H1 (cell line): Measurements from ENCODE around the gene DBH. TPM values are rescaled to one million over a fixed set of nuclear protein-coding genes. Genes with fewer than 3 reads are reported as not detected.

Source experiments
- CTCF ChIA-PET: fragments of 300-600 bp; sonication (Branson Sonifier 250); formaldehyde crosslinking; loops from one replicate; lab custom pipeline; 2021; ENCODE audit not compliant: partially characterized antibody; lab: Charles Lee
- POLR2A ChIA-PET: fragments of 300-600 bp; sonication (Branson Sonifier 250); formaldehyde crosslinking; loops from one replicate; lab custom pipeline; 2021; ENCODE audit warnings: inconsistent platforms; ENCODE audit not compliant: partially characterized antibody; lab: Charles Lee
- DNase-seq, 2 experiments: peaks; one replicate each; pipeline versions ENCODE4 v3.0.0 to v3.0.0-alpha.2; 2010 to 2022; ENCODE audit warnings: low spot score in 2 of 2, low read depth in 1 of 2, mixed read lengths in 1 of 2
- FAIRE-seq: peaks from 2 replicates; lab custom pipeline; 2011; peaks lifted over from hg19 to GRCh38; lab: Jason Lieb, UNC
- H2AFZ ChIP-seq: 2 replicates; pipeline ENCODE4 v1.8.1; 2012; ENCODE audit warnings: low read length, inconsistent platforms
- H2AK5ac ChIP-seq: 2 replicates; pipeline ENCODE4 v1.6.1; 2013; ENCODE audit warnings: low read depth, low read length
- H2BK120ac ChIP-seq: replicated peaks from 2 replicates; pipeline ENCODE3; 2013; ENCODE audit warnings: low read depth, low read length, inconsistent platforms
- H2BK12ac ChIP-seq: 2 replicates; pipeline ENCODE4 v1.6.1; 2013; ENCODE audit warnings: low read depth, low read length
- H2BK15ac ChIP-seq: 2 replicates; pipeline ENCODE4 v1.6.1; 2013; ENCODE audit warnings: low read length
- H2BK20ac ChIP-seq: 2 replicates; pipeline ENCODE4 v1.6.1; 2013; ENCODE audit warnings: low read length
- H2BK5ac ChIP-seq: 2 replicates; pipeline ENCODE4 v1.6.1; 2013; ENCODE audit warnings: low read depth, low read length
- H3K14ac ChIP-seq: 2 replicates; pipeline ENCODE4 v1.6.1; 2013; ENCODE audit warnings: inconsistent platforms; ENCODE audit not compliant: insufficient read length
- H3K18ac ChIP-seq: 2 replicates; pipeline ENCODE4 v1.6.1; 2013; ENCODE audit warnings: low read length; ENCODE audit errors: extremely low read depth
- H3K23ac ChIP-seq: 2 replicates; pipeline ENCODE4 v1.6.1; 2013; ENCODE audit warnings: inconsistent platforms; ENCODE audit not compliant: insufficient read length
- H3K23me2 ChIP-seq: 2 replicates; pipeline ENCODE4 v1.6.1; 2013; ENCODE audit warnings: low read depth, low read length
- H3K27ac ChIP-seq: 2 replicates; pipeline ENCODE4 v1.6.1; 2011; ENCODE audit warnings: low read depth, low read length, inconsistent platforms
- H3K27me3 ChIP-seq, 4 experiments: replicated peaks in 1 of 4; 1 replicate in 1 of 4; 2 replicates in 3 of 4; pipeline versions ENCODE4 v1.6.1 to v1.8.1; 2011 to 2013; ENCODE audit warnings: low read length in 3 of 4, mild to moderate bottlenecking in 3 of 4, inconsistent platforms in 2 of 4, mixed read lengths in 2 of 4, moderate library complexity in 1 of 4; ENCODE audit not compliant: control insufficient read depth in 3 of 4, insufficient read depth in 3 of 4; ENCODE audit errors: extremely low read depth in 1 of 4
- H3K36me3 ChIP-seq, 4 experiments: 2 replicates each; pipeline versions ENCODE4 v1.6.1 to v1.8.1; 2011 to 2013; ENCODE audit warnings: mild to moderate bottlenecking in 4 of 4, low read length in 3 of 4, moderate library complexity in 2 of 4, control low read depth in 1 of 4, inconsistent platforms in 1 of 4; ENCODE audit not compliant: insufficient read depth in 4 of 4, control insufficient read depth in 2 of 4
- H3K4ac ChIP-seq: replicated peaks from 2 replicates; pipeline ENCODE3; 2013; ENCODE audit warnings: low read length, low read depth, mixed read lengths, inconsistent platforms; ENCODE audit not compliant: insufficient read length
- H3K4me1 ChIP-seq, 4 experiments: replicated peaks in 1 of 4; 1 replicate in 1 of 4; 2 replicates in 3 of 4; pipeline versions ENCODE4 v1.6.1 to v1.8.1; 2011 to 2013; ENCODE audit warnings: low read length in 3 of 4, inconsistent platforms in 2 of 4, mixed read lengths in 1 of 4; ENCODE audit not compliant: insufficient read depth in 4 of 4, control insufficient read depth in 3 of 4
- H3K4me2 ChIP-seq, 2 experiments: 2 replicates each; pipeline versions ENCODE4 v1.6.1 to v1.8.1; 2011 to 2013; ENCODE audit warnings: low read depth in 2 of 2, low read length in 2 of 2, control low read depth in 1 of 2, inconsistent platforms in 1 of 2, mild to moderate bottlenecking in 1 of 2; ENCODE audit not compliant: insufficient read depth in 1 of 2
- H3K4me3 ChIP-seq, 4 experiments: fragments of 200-600, 300-600 bp in 1 of 4; sonication (generic), shearing (Covaris generic), sonication (Bioruptor Twin) in 1 of 4; 2 replicates each; pipeline versions ENCODE4 v1.5.1 to v1.8.1; 2011 to 2016; ENCODE audit warnings: low read length in 4 of 4, low read depth in 3 of 4, control low read depth in 2 of 4, inconsistent platforms in 2 of 4, mild to moderate bottlenecking in 2 of 4, mixed read lengths in 1 of 4, moderate library complexity in 1 of 4; ENCODE audit not compliant: insufficient read depth in 2 of 4; ENCODE audit errors: extremely low read depth in 1 of 4
- H3K56ac ChIP-seq: replicated peaks from 2 replicates; pipeline ENCODE3; 2013; ENCODE audit warnings: low read depth, mild to moderate bottlenecking, mixed read lengths, low read length, inconsistent platforms; ENCODE audit not compliant: insufficient read length
- H3K79me1 ChIP-seq: 2 replicates; pipeline ENCODE4 v1.6.1; 2013; ENCODE audit warnings: low read depth, low read length, control low read depth
- H3K79me2 ChIP-seq, 2 experiments: 2 replicates each; pipeline versions ENCODE4 v1.6.1 to v1.8.1; 2012 to 2013; ENCODE audit warnings: low read length in 2 of 2, mild to moderate bottlenecking in 2 of 2, inconsistent platforms in 1 of 2; ENCODE audit not compliant: insufficient read depth in 2 of 2, control insufficient read depth in 1 of 2
- H3K9ac ChIP-seq, 4 experiments: replicated peaks in 1 of 4; 1 replicate in 1 of 4; 2 replicates in 3 of 4; pipeline versions ENCODE4 v1.6.1 to v1.8.1; 2011 to 2013; ENCODE audit warnings: low read depth in 3 of 4, low read length in 3 of 4, control low read depth in 2 of 4, mild to moderate bottlenecking in 2 of 4, moderate library complexity in 2 of 4, inconsistent platforms in 1 of 4; ENCODE audit errors: extremely low read depth in 1 of 4
- H3K9me3 ChIP-seq, 2 experiments: 2 replicates each; pipeline versions ENCODE4 v1.6.1 to v1.8.1; 2012 to 2013; ENCODE audit warnings: mild to moderate bottlenecking in 2 of 2, moderate library complexity in 2 of 2, control low read depth in 1 of 2, inconsistent platforms in 1 of 2, low read depth in 1 of 2, low read length in 1 of 2, mixed read lengths in 1 of 2; ENCODE audit not compliant: insufficient read depth in 2 of 2
- H4K20me1 ChIP-seq, 2 experiments: replicated peaks in 1 of 2; 2 replicates each; pipeline versions ENCODE3 to v1.8.1; 2011 to 2013; ENCODE audit warnings: inconsistent platforms in 2 of 2, low read length in 2 of 2, mild to moderate bottlenecking in 1 of 2; ENCODE audit not compliant: insufficient read depth in 2 of 2, control insufficient read depth in 1 of 2
- H4K5ac ChIP-seq: 2 replicates; pipeline ENCODE4 v1.6.1; 2013; ENCODE audit warnings: low read length, low read depth, mixed read lengths, inconsistent platforms; ENCODE audit not compliant: insufficient read length
- H4K8ac ChIP-seq: 2 replicates; pipeline ENCODE4 v1.8.0; 2013; ENCODE audit warnings: mild to moderate bottlenecking, moderate library complexity, low read length, inconsistent platforms; ENCODE audit not compliant: insufficient read depth; ENCODE audit errors: extremely low read depth
- H4K91ac ChIP-seq: replicated peaks from 2 replicates; pipeline ENCODE3; 2013; ENCODE audit warnings: low read length, mixed read lengths, inconsistent platforms; ENCODE audit not compliant: insufficient read length
- CEBPB ChIP-seq: IDR thresholded peaks from 2 replicates; pipeline ENCODE4 v1.6.1; 2012; ENCODE audit warnings: low read depth, low read length
- CHD2 ChIP-seq: IDR thresholded peaks from 2 replicates; pipeline ENCODE4 v1.6.1; 2012; ENCODE audit warnings: low read length, improper control_type of control experiment
- FOSL1 ChIP-seq: IDR thresholded peaks from 2 replicates; pipeline ENCODE4 v1.6.1; 2011; ENCODE audit warnings: mild to moderate bottlenecking, low read depth, low read length, moderate library complexity; ENCODE audit not compliant: insufficient read depth
- HDAC6 ChIP-seq: IDR thresholded peaks from one replicate; pipeline ENCODE4 v1.7.1; 2012; ENCODE audit warnings: low read depth, mild to moderate bottlenecking, inconsistent platforms, low read length, moderate library complexity
- JUN ChIP-seq: IDR thresholded peaks from 2 replicates; pipeline ENCODE4 v1.6.1; 2011; ENCODE audit warnings: low read depth, mild to moderate bottlenecking, improper control_type of control experiment, low read length
- JUND ChIP-seq: IDR thresholded peaks from 2 replicates; pipeline ENCODE4 v1.6.1; 2011; ENCODE audit warnings: mild to moderate bottlenecking, improper control_type of control experiment, low read length
- POLR2A ChIP-seq, 2 experiments: IDR thresholded peaks; 1 replicate in 1 of 2; 2 replicates in 1 of 2; pipeline ENCODE4 v1.6.1; 2011; ENCODE audit warnings: low read depth in 2 of 2, low read length in 2 of 2, mild to moderate bottlenecking in 2 of 2; ENCODE audit errors: control extremely low read depth in 1 of 2
- RFX5 ChIP-seq: IDR thresholded peaks from 2 replicates; pipeline ENCODE4 v1.6.1; 2011; ENCODE audit warnings: low read depth, low read length, improper control_type of control experiment, borderline replicate concordance
- RXRA ChIP-seq: IDR thresholded peaks from 2 replicates; pipeline ENCODE4 v1.6.1; 2011; ENCODE audit warnings: low read depth, mild to moderate bottlenecking, low read length, moderate library complexity; ENCODE audit not compliant: insufficient read depth
- SUZ12 ChIP-seq: fragments of 200-600 bp; sonication (generic); IDR thresholded peaks from 2 replicates; pipeline ENCODE4 v1.6.1; 2012; ENCODE audit warnings: mild to moderate bottlenecking, inconsistent platforms, low read length, moderate library complexity, mixed read lengths
- YY1 ChIP-seq: IDR thresholded peaks from 2 replicates; pipeline ENCODE4 v1.6.1; 2011; ENCODE audit warnings: low read depth, mild to moderate bottlenecking, low read length
- WGBS, 2 experiments: shearing (Covaris generic) in 1 of 2; methylation state at CpG; one replicate each; pipeline versions ENCODE4 v1.1.6 to v1.1.7; 2013 to 2015; ENCODE audit warnings: low lambda C conversion rate in 2 of 2, mixed read lengths in 2 of 2, inconsistent platforms in 1 of 2, low coverage in 1 of 2, missing lambda C conversion rate in 1 of 2; ENCODE audit not compliant: insufficient replicate concordance in 2 of 2, insufficient coverage in 1 of 2, insufficient read length in 1 of 2; ENCODE audit errors: extremely low coverage in 1 of 2, missing lambda C conversion rate in 1 of 2; 5-methylcytosine and 5-hydroxymethylcytosine counted together
- polyA plus RNA-seq, 7 experiments: library from polyadenylated mRNA; depleted of rRNA in 3 of 7; stranded (reverse) in 5 of 7; unstranded in 2 of 7; fragments of >200 nt in 5 of 7; fragments of 200-250 nt in 2 of 7; gene quantifications; 1 replicate in 5 of 7; 2 replicates in 1 of 7; 4 replicates in 1 of 7; pipeline versions ENCODE4 v1.2.1 to v1.2.3, GENCODE V29; 2011 to 2013; ENCODE audit warnings: missing spikeins in 2 of 7, mixed read lengths in 2 of 7
- total RNA-seq: library from RNA; stranded (reverse); fragmentation: NEBNext Ultra II Directional; extraction: Animal tissue kit (Norgen Biotek cat#: 25700); gene quantifications from 2 replicates; pipeline ENCODE4 v1.2.1, GENCODE V29; 2021
- TF ChIP-seq, protein P1 (sequence below): IDR thresholded peaks from 2 replicates; pipeline ENCODE4 v1.6.1; 2012; ENCODE audit warnings: inconsistent platforms

DBH gene
- total and polyA plus RNA-seq, 2 of the 8 experiments (the other 6 are each of a cell fraction or from before 2014, with no cell fraction given): 0.18 TPM; not detected in 1

DNA sequence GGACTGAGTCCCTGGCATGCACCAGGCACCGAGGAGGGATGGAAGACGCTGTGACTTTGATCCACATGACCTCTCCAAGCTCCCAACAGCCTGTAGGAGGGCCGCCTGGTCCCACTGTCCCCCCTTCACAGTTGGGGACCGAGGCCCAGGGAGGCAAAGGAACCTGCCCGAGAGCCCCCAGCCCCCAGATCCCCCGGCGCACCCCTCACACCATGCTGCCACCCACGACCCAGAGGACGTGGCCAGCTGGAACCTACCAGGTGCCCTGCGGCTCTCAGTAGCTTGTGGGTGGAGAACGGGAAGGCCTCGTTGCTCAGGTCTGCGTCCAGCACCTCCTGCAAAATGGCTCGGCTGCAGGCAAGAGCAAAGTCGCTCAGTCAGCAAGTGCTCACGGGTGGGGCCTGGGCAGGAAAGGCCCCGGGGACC is 48.8 kb downstream of the DBH start:
- 90% methylated on average over 13 of the region's 17 CpGs; no CpG with 5 or more reads in 1 of the 2 experiments for WGBS, 2 experiments
- CTCF ChIA-PET: interaction anchor here (0.9 to 1.2 kb wide), 3 partner anchors 16 to 156 kb away, joined by 3 to 5 read pairs (median 4); no protein-coding TSS in a partner anchor
- FAIRE-seq: no peak

More for the DNA sequence above, 48.8 kb downstream of the DBH start:
- Histone ChIP-seq H4K20me1 (no peaks in the 10 kb centered on the region), H2BK12ac (no peak overlapping the region), H2AFZ (no peak overlapping the region), H3K4ac (no peak overlapping the region), H2BK5ac (no peak overlapping the region), H3K18ac (no peak overlapping the region), H3K79me2 (no peaks in the 10 kb centered on the region), H3K36me3 (no peaks in the 10 kb centered on the region), H3K9me3 (no peaks in the 10 kb centered on the region), H3K27me3 (no peaks in the 10 kb centered on the region), H3K14ac (no peak overlapping the region), H3K56ac (no peak overlapping the region), H3K27ac (no peak overlapping the region), H4K8ac (peak overlapping the region; percentile 14; the same call in 1 of the 2 replicates), H3K23ac (no peak overlapping the region), H3K79me1 (no peaks in the 10 kb centered on the region), H3K4me3 (no peak overlapping the region), H2BK20ac (no peak overlapping the region), H3K9ac (no peak overlapping the region), H3K4me1 (no peaks in the 10 kb centered on the region; a peak in 1 of 7 replicates), H4K91ac (no peak overlapping the region), H3K4me2 (no peak overlapping the region), H3K23me2 (no peaks in the 10 kb centered on the region), H2BK120ac (no peak overlapping the region), H2AK5ac (no peak overlapping the region), H4K5ac (no peak overlapping the region), H2BK15ac (no peak overlapping the region)
- TF ChIP-seq POLR2A (IDR thresholded peaks at IDR 0.05; ENCODE audit: control extremely low read depth in 1 of 2, low read depth in 2 of 2, low read length in 2 of 2) (no peak), RXRA (no peak), CHD2 (no peak), CEBPB (no peak), SUZ12 (no peak), RFX5 (no peak), YY1 (no peak), JUN (no peak), JUND (no peak), FOSL1 (no peak), HDAC6 (no peak)
- TF ChIP-seq, protein P1, sequence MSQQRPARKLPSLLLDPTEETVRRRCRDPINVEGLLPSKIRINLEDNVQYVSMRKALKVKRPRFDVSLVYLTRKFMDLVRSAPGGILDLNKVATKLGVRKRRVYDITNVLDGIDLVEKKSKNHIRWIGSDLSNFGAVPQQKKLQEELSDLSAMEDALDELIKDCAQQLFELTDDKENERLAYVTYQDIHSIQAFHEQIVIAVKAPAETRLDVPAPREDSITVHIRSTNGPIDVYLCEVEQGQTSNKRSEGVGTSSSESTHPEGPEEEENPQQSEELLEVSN: no peak
- POLR2A ChIA-PET: no interaction called here
- DNase-seq: no peak
